H1 (cell line): Measurements from ENCODE around the gene DRAP1. TPM values are rescaled to one million over a fixed set of nuclear protein-coding genes. Genes with fewer than 3 reads are reported as not detected.

Experiments used
- E2F6 ChIP-seq: IDR thresholded peaks from 2 replicates; pipeline ENCODE4 v1.6.1; 2012; ENCODE audit warnings: inconsistent platforms
- NRF1 ChIP-seq: IDR thresholded peaks from 2 replicates; pipeline ENCODE4 v1.6.1; 2011; ENCODE audit warnings: mild to moderate bottlenecking, low read depth, low read length, improper control_type of control experiment
- POLR2A ChIP-seq, 2 experiments: IDR thresholded peaks; 1 replicate in 1 of 2; 2 replicates in 1 of 2; pipeline ENCODE4 v1.6.1; 2011; ENCODE audit warnings: low read depth in 2 of 2, low read length in 2 of 2, mild to moderate bottlenecking in 2 of 2; ENCODE audit errors: control extremely low read depth in 1 of 2
- RFX5 ChIP-seq: IDR thresholded peaks from 2 replicates; pipeline ENCODE4 v1.6.1; 2011; ENCODE audit warnings: low read depth, low read length, improper control_type of control experiment, borderline replicate concordance
- polyA plus RNA-seq, 7 experiments: library from polyadenylated mRNA; depleted of rRNA in 3 of 7; stranded (reverse) in 5 of 7; unstranded in 2 of 7; fragments of >200 nt in 5 of 7; fragments of 200-250 nt in 2 of 7; gene quantifications; 1 replicate in 5 of 7; 2 replicates in 1 of 7; 4 replicates in 1 of 7; pipeline versions ENCODE4 v1.2.1 to v1.2.3, GENCODE V29; 2011 to 2013; ENCODE audit warnings: missing spikeins in 2 of 7, mixed read lengths in 2 of 7
- total RNA-seq: library from RNA; stranded (reverse); fragmentation: NEBNext Ultra II Directional; extraction: Animal tissue kit (Norgen Biotek cat#: 25700); gene quantifications from 2 replicates; pipeline ENCODE4 v1.2.1, GENCODE V29; 2021

DRAP1 gene
- total and polyA plus RNA-seq, 2 of the 8 experiments (the other 6 are each of a cell fraction or from before 2014, with no cell fraction given): 62.5 to 98.7 TPM

DNA sequence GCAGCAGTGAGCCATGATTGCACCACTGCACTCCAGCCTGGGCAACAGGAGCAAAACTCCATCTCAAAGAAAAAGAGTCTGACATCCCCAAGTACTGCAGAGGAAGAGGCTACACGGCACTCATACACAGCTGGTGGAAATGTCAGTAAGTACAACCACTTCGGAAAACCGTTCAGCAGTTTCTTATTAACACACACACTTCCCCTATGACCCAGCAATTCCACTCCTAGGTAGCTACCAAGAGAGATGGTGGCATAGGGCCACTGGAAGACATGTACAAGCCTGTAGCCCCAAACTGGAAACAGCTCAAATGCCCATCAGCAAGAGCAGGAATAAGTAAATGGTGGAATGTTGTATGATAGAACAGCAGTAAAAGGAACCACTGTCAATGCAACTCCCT, 3.3 kb downstream of the DRAP1 start (continued):
- no peak for TF ChIP-seq NRF1
- no peak for TF ChIP-seq E2F6
- no peak for TF ChIP-seq RFX5
- TF ChIP-seq POLR2A (IDR thresholded peaks at IDR 0.05; ENCODE audit: control extremely low read depth in 1 of 2, low read depth in 2 of 2, low read length in 2 of 2): no peak
- TF ChIP-seq, all 59 proteins: peak for 0
